K562 (cell line): ENCODE data around the gene RELL1. TPM values are rescaled to one million over a fixed set of nuclear protein-coding genes. Genes with fewer than 3 reads are reported as not detected.

Experiments used
- ATAC-seq: fragments of 200-7000 bp; cut with Tn5 transposase; 3 replicates; pipeline ENCODE4 v1.9.1; 2020; ENCODE audit warnings: moderate library complexity
- BruUV-seq: library from RNA; stranded (reverse); fragments of 400-500 nt; replicated peaks from 2 replicates; lab custom pipeline; 2021; lab: Mats Ljungman, UMichigan
- CTCF ChIA-PET: fragments of 300-600 bp; formaldehyde crosslinking; extraction: SDS; loops from one replicate; lab custom pipeline; 2021; ENCODE audit warnings: low intra/inter-chr PET ratio; lab: Yijun Ruan, JAX
- POLR2A ChIA-PET: fragments of 300-600, 350-650 bp; sonication (Branson Sonifier 250); formaldehyde crosslinking; extraction: SDS; loops from one replicate; lab custom pipeline; 2021; ENCODE audit warnings: antibody characterized with exemption, inconsistent platforms; lab: Yijun Ruan, JAX
- DNase-seq, 4 experiments: peaks; one replicate each; pipeline versions ENCODE4 v3.0.0 to v3.0.0-alpha.2; 2011 to 2018; ENCODE audit warnings: low spot score in 3 of 4, mixed read lengths in 3 of 4; ENCODE audit errors: extremely low read depth in 1 of 4
- FAIRE-seq: peaks from 2 replicates; lab custom pipeline; 2011; peaks lifted over from hg19 to GRCh38; lab: Jason Lieb, UNC
- H2AFZ ChIP-seq: 2 replicates; pipeline ENCODE4 v1.6.0; 2011; ENCODE audit warnings: low read depth, low read length, control low read depth, inconsistent platforms
- H3K27ac ChIP-seq: fragments of 200-600 bp; 3 replicates; pipeline ENCODE4 v1.8.0; 2011; ENCODE audit warnings: low read depth, mild to moderate bottlenecking, control low read depth, inconsistent platforms, low read length, moderate library complexity, mixed read lengths; ENCODE audit errors: extremely low read depth
- H3K27me3 ChIP-seq, 2 experiments: fragments of 300-600 bp in 1 of 2; 2 replicates in 1 of 2; 3 replicates in 1 of 2; pipeline versions ENCODE4 v1.6.0 to v1.8.0; 2011; ENCODE audit warnings: inconsistent platforms in 2 of 2, low read length in 2 of 2, mild to moderate bottlenecking in 1 of 2, mixed read lengths in 1 of 2, moderate library complexity in 1 of 2; ENCODE audit not compliant: control insufficient read depth in 2 of 2, insufficient read depth in 2 of 2
- H3K36me3 ChIP-seq: fragments of 300-600 bp; 3 replicates; pipeline ENCODE4 v1.8.0; 2011; ENCODE audit warnings: mild to moderate bottlenecking, low read length, inconsistent platforms; ENCODE audit not compliant: control insufficient read depth, insufficient read depth
- H3K4me1 ChIP-seq, 2 experiments: fragments of 200-600 bp in 1 of 2; replicated peaks in 1 of 2; 2 replicates in 1 of 2; 3 replicates in 1 of 2; pipeline versions ENCODE4 v1.5.1 to v1.8.0; 2011; ENCODE audit warnings: inconsistent platforms in 2 of 2, low read length in 2 of 2, mild to moderate bottlenecking in 1 of 2, mixed read lengths in 1 of 2, moderate library complexity in 1 of 2; ENCODE audit not compliant: control insufficient read depth in 2 of 2, insufficient read depth in 2 of 2
- H3K4me2 ChIP-seq: 2 replicates; pipeline ENCODE4 v1.6.1; 2011; ENCODE audit warnings: low read length, control low read depth, inconsistent platforms, mixed read lengths; ENCODE audit not compliant: insufficient read depth
- H3K4me3 ChIP-seq: fragments of 200-600 bp; sonication (generic), shearing (Covaris generic); 2 replicates; pipeline ENCODE4 v1.5.1; 2016; ENCODE audit warnings: control low read depth, inconsistent platforms
- H3K79me2 ChIP-seq: fragments of 200-600 bp; 3 replicates; pipeline ENCODE4 v1.8.0; 2011; ENCODE audit warnings: low read length, inconsistent platforms; ENCODE audit not compliant: control insufficient read depth, insufficient read depth
- H3K9ac ChIP-seq, 2 experiments: 2 replicates each; pipeline versions ENCODE4 v1.6.0 to v1.6.1; 2011; ENCODE audit warnings: low read depth in 2 of 2, low read length in 2 of 2, control low read depth in 1 of 2, inconsistent platforms in 1 of 2, mild to moderate bottlenecking in 1 of 2, mixed read lengths in 1 of 2; ENCODE audit not compliant: insufficient read depth in 1 of 2
- H3K9me1 ChIP-seq: one replicate; pipeline ENCODE4 v1.6.0; 2011; ENCODE audit warnings: inconsistent platforms, mild to moderate bottlenecking, low read length, moderate library complexity; ENCODE audit not compliant: control insufficient read depth, insufficient read depth
- H3K9me3 ChIP-seq: replicated peaks from 2 replicates; pipeline ENCODE4 v1.5.1; 2011; ENCODE audit warnings: low read depth, low read length, inconsistent platforms; ENCODE audit not compliant: control insufficient read depth, insufficient read depth
- H4K20me1 ChIP-seq: replicated peaks from 2 replicates; pipeline ENCODE4 v1.6.1; 2011; ENCODE audit warnings: low read length, inconsistent platforms, mixed read lengths; ENCODE audit not compliant: control insufficient read depth, insufficient read depth
- FOXJ2 ChIP-seq: fragments of 200-800 bp; sonication (Bioruptor generic); IDR thresholded peaks from 2 replicates; pipeline ENCODE4 v1.6.1; 2016; ENCODE audit warnings: missing genetic modification characterization, missing compliant biosample characterization
- RREB1 ChIP-seq: fragments of 250-450 bp; sonication (Bioruptor Pico); IDR thresholded peaks from 2 replicates; pipeline ENCODE4 v1.4.0; 2020
- WGBS: fragments of 100-300 bp; shearing (Covaris generic); methylation state at CpG from one replicate; pipeline ENCODE4 v1.1.6; 2016; ENCODE audit warnings: low coverage, mixed read lengths; ENCODE audit not compliant: insufficient coverage; ENCODE audit errors: missing lambda C conversion rate; 5-methylcytosine and 5-hydroxymethylcytosine counted together
- in situ Hi-C: fragments of 300-500 bp; cut with MboI; formaldehyde crosslinking; loops from 4 replicates; pipeline ENCODE4 v1.15.0; 2018; ENCODE audit warnings: inconsistent platforms, mixed read lengths
- intact Hi-C: fragments of 100-400 bp; cut with micrococcal nuclease; formaldehyde crosslinking; loops from 2 replicates; pipeline ENCODE4 v1.14.2; 2022
- polyA plus RNA-seq, 8 experiments: library from polyadenylated mRNA; depleted of rRNA in 4 of 8; stranded (reverse) in 5 of 8; unstranded in 3 of 8; fragments of >200 nt; fragmentation: Nextera tagmentation in 2 of 8; fragmentation: Illumina TruSeq in 1 of 8; extraction: Ambion mirVana in 2 of 8; extraction: Trizol in 1 of 8; gene quantifications; 2 replicates each; pipeline versions ENCODE4 v1.2.1 to v1.2.3, GENCODE V29; 2011 to 2014; ENCODE audit warnings: inconsistent platforms in 1 of 8, missing spikeins in 1 of 8
- total RNA-seq, 7 experiments: library from RNA; depleted of rRNA in 6 of 7; stranded (reverse); fragments of >200 nt in 6 of 7; fragmentation: Illumina TruSeq in 2 of 7; extraction: Trizol in 2 of 7; gene quantifications; 2 replicates each; pipeline versions ENCODE4 v1.2.1 to v1.2.3, GENCODE V29; 2011 to 2021; ENCODE audit warnings: low replicate concordance in 1 of 7
- TF ChIP-seq, protein P1 (sequence below), 2 experiments: fragments of 450-650 bp; formaldehyde crosslinking in 1 of 2; IDR thresholded peaks; 2 replicates each; pipeline versions ENCODE4 v1.4.0 to v1.6.1; 2014 to 2020; ENCODE audit warnings: mild to moderate bottlenecking in 2 of 2, borderline replicate concordance in 1 of 2, low read depth in 1 of 2

RELL1 gene
- total and polyA plus RNA-seq, 9 of the 15 experiments (the other 6 are each of a cell fraction or from before 2014, with no cell fraction given), result 0.06 to 3.5 (median 1.7) TPM; not detected in 1

GRCh38 chr4:37697566-37697965, 11.4 kb upstream of the RELL1 start (continued):
- no peak for TF ChIP-seq FOXJ2 (tag)

- FAIRE-seq, result no peak
- in situ Hi-C loops, result no loop called here
- TF ChIP-seq, protein P1, sequence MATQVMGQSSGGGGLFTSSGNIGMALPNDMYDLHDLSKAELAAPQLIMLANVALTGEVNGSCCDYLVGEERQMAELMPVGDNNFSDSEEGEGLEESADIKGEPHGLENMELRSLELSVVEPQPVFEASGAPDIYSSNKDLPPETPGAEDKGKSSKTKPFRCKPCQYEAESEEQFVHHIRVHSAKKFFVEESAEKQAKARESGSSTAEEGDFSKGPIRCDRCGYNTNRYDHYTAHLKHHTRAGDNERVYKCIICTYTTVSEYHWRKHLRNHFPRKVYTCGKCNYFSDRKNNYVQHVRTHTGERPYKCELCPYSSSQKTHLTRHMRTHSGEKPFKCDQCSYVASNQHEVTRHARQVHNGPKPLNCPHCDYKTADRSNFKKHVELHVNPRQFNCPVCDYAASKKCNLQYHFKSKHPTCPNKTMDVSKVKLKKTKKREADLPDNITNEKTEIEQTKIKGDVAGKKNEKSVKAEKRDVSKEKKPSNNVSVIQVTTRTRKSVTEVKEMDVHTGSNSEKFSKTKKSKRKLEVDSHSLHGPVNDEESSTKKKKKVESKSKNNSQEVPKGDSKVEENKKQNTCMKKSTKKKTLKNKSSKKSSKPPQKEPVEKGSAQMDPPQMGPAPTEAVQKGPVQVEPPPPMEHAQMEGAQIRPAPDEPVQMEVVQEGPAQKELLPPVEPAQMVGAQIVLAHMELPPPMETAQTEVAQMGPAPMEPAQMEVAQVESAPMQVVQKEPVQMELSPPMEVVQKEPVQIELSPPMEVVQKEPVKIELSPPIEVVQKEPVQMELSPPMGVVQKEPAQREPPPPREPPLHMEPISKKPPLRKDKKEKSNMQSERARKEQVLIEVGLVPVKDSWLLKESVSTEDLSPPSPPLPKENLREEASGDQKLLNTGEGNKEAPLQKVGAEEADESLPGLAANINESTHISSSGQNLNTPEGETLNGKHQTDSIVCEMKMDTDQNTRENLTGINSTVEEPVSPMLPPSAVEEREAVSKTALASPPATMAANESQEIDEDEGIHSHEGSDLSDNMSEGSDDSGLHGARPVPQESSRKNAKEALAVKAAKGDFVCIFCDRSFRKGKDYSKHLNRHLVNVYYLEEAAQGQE (IDR thresholded peaks at IDR 0.05; ENCODE audit: borderline replicate concordance), result peak; percentile 20; the same call in 1 of the 2 replicates
- TF ChIP-seq, protein P1 (CRISPR knock-in tag; IDR thresholded peaks at IDR 0.05; ENCODE audit: low read depth), result no peak
- no peak for TF ChIP-seq RREB1 (CRISPR knock-in tag)
Observed at GRCh38 chr4:37693450-37694190, 7.4 kb upstream of the RELL1 start.

More at GRCh38 chr4:37693450-37694190, 7.4 kb upstream of the RELL1 start:
- ATAC-seq, result no peak
- CTCF ChIA-PET, result no interaction called here
- Histone ChIP-seq H3K27me3 (peaks cover 0 to 3% of the 10 kb centered on the region in 2 experiments; a peak in 3 of 5 replicates), H3K4me3 (no peak overlapping the region), H3K79me2 (no peaks in the 10 kb centered on the region), H3K4me2 (no peak overlapping the region), H3K9ac (no peak overlapping the region), H2AFZ (no peak overlapping the region), H3K9me1 (no peaks in the 10 kb centered on the region), H3K9me3 (no peaks in the 10 kb centered on the region), H3K27ac (no peak overlapping the region), H4K20me1 (no peaks in the 10 kb centered on the region), H3K36me3 (no peaks in the 10 kb centered on the region), H3K4me1 (no peaks in the 10 kb centered on the region)
- no peak for DNase-seq
- no TSS peak for BruUV-seq
- intact Hi-C loops, result no loop called here
- POLR2A ChIA-PET, result interaction anchor here (0.5 kb wide), 1 partner anchor 188 kb away, joined by 3 read pairs; no protein-coding TSS in a partner anchor
- 6% methylated on average over 5 of the region's 5 CpGs for WGBS
